Neural progenitor cell (in vitro differentiated cells): ENCODE results near the gene ZDHHC7. TPM values are rescaled to one million over a fixed set of nuclear protein-coding genes. Genes with fewer than 3 reads are reported as not detected.

Experiments
- DNase-seq: peaks from one replicate; pipeline ENCODE4 v3.0.0-alpha.2; 2016; ENCODE audit warnings: low spot score
- H2AFZ ChIP-seq: fragments of 200-600 bp; sonication (generic); replicated peaks from 2 replicates; pipeline ENCODE4 v1.6.1; 2016; ENCODE audit warnings: antibody characterized with exemption
- H3F3A ChIP-seq: fragments of 200-600 bp; sonication (generic); 2 replicates; pipeline ENCODE4 v1.6.1; 2016; ENCODE audit warnings: antibody characterized with exemption, low read depth
- H3K27ac ChIP-seq: fragments of 200-600 bp; sonication (generic); 2 replicates; pipeline ENCODE4 v1.5.1; 2016; ENCODE audit warnings: mild to moderate bottlenecking
- H3K27me3 ChIP-seq: fragments of 200-600 bp; sonication (generic); 2 replicates; pipeline ENCODE4 v1.6.1; 2016; ENCODE audit warnings: mild to moderate bottlenecking, moderate library complexity
- H3K36me3 ChIP-seq: fragments of 200-600 bp; sonication (generic); 2 replicates; pipeline ENCODE4 v1.5.1; 2016
- H3K4me1 ChIP-seq: fragments of 200-600 bp; sonication (generic); 2 replicates; pipeline ENCODE4 v1.6.1; 2016; ENCODE audit warnings: mixed run types
- H3K4me2 ChIP-seq: fragments of 200-600 bp; sonication (generic); 2 replicates; pipeline ENCODE4 v1.6.1; 2016
- H3K4me3 ChIP-seq: fragments of 200-600 bp; sonication (generic); 2 replicates; pipeline ENCODE4 v1.5.1; 2016
- H3K79me2 ChIP-seq: fragments of 200-600 bp; sonication (generic); 2 replicates; pipeline ENCODE4 v1.6.1; 2016; ENCODE audit warnings: low read depth
- H3K9ac ChIP-seq: fragments of 200-600 bp; sonication (generic); 2 replicates; pipeline ENCODE4 v1.6.1; 2016
- H3K9me3 ChIP-seq: fragments of 200-600 bp; sonication (generic); 2 replicates; pipeline ENCODE4 v1.5.1; 2016; ENCODE audit warnings: low read depth
- H4K20me1 ChIP-seq: fragments of 200-600 bp; sonication (generic); 2 replicates; pipeline ENCODE4 v1.6.1; 2016; ENCODE audit warnings: low read depth
- H3K27ac Mint-ChIP-seq: 3 replicates; pipeline ENCODE4 v1.8.0; 2021; ENCODE audit warnings: mixed read lengths
- H3K27me3 Mint-ChIP-seq: 2 replicates; pipeline ENCODE4 v1.8.0; 2022; ENCODE audit warnings: low read depth, mild to moderate bottlenecking, inconsistent platforms, moderate library complexity, mixed read lengths; ENCODE audit not compliant: insufficient read depth
- H3K36me3 Mint-ChIP-seq: 3 replicates; pipeline ENCODE4 v1.8.0; 2021; ENCODE audit warnings: mixed read lengths
- H3K4me1 Mint-ChIP-seq: 3 replicates; pipeline ENCODE4 v1.8.0; 2021; ENCODE audit warnings: mixed read lengths
- H3K4me3 Mint-ChIP-seq: 3 replicates; pipeline ENCODE4 v1.8.0; 2021; ENCODE audit warnings: mild to moderate bottlenecking, moderate library complexity, mixed read lengths
- H3K9me3 Mint-ChIP-seq: 3 replicates; pipeline ENCODE4 v1.8.0; 2020; ENCODE audit warnings: mixed read lengths
- EZH2 ChIP-seq: fragments of 200-600 bp; sonication (generic); IDR thresholded peaks from 2 replicates; pipeline ENCODE4 v1.6.1; 2017; ENCODE audit warnings: antibody characterized with exemption, mild to moderate bottlenecking, moderate library complexity
- EZH2phosphoT487 ChIP-seq: fragments of 200-600 bp; sonication (generic); IDR thresholded peaks from 2 replicates; pipeline ENCODE4 v1.6.1; 2017; ENCODE audit warnings: antibody characterized with exemption
- total RNA-seq: library from RNA; depleted of rRNA; stranded (reverse); fragments of >200 nt; gene quantifications from 2 replicates; pipeline ENCODE4 v1.2.3, GENCODE V29; 2015; ENCODE audit warnings: low replicate concordance
- TF ChIP-seq, protein P1 (sequence below): fragments of 200-600 bp; sonication (generic); IDR thresholded peaks from 2 replicates; pipeline ENCODE4 v1.5.1; 2017; ENCODE audit warnings: antibody characterized with exemption, mild to moderate bottlenecking

ZDHHC7 gene
- total RNA-seq, 1 donor from 2014 or later, result 57.0 TPM

DNA sequence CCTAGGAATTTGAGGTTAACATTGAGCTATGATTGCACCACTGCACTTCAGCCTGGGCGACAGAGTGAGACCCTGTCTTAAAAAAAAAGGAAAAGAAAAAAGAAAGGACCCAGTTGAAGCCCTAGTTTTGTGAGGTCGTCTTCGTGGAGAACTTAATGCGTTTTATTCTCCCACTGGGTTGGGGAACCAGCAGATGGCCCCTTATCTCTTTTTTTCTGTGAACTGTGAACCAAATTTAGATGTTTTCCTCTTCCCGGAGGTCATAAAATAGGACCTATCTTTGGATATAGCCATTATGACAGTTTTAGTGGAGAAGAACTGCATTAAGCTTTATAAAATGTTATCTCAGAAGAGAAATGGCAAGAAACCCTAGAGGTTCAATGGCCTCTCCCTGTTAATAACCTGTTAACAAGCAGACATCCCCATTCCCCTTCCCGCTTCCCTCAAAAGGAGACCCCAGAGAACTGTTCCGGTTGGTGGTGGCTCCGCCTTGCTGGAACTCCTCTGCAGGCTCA, 39.8 kb upstream of the ZDHHC7 start:
- no peaks in the 10 kb centered on the region for H3K9me3 Mint-ChIP-seq
- no peaks in the 10 kb centered on the region for H3K9me3 ChIP-seq
- H3K4me3 ChIP-seq, result no peak overlapping the region
- no peak overlapping the region for H3K27ac ChIP-seq
- H3K9ac ChIP-seq, result no peak overlapping the region
- no peak for DNase-seq
- TF ChIP-seq EZH2phosphoT487 (no peak), EZH2 (no peak)
- TF ChIP-seq, protein P1, sequence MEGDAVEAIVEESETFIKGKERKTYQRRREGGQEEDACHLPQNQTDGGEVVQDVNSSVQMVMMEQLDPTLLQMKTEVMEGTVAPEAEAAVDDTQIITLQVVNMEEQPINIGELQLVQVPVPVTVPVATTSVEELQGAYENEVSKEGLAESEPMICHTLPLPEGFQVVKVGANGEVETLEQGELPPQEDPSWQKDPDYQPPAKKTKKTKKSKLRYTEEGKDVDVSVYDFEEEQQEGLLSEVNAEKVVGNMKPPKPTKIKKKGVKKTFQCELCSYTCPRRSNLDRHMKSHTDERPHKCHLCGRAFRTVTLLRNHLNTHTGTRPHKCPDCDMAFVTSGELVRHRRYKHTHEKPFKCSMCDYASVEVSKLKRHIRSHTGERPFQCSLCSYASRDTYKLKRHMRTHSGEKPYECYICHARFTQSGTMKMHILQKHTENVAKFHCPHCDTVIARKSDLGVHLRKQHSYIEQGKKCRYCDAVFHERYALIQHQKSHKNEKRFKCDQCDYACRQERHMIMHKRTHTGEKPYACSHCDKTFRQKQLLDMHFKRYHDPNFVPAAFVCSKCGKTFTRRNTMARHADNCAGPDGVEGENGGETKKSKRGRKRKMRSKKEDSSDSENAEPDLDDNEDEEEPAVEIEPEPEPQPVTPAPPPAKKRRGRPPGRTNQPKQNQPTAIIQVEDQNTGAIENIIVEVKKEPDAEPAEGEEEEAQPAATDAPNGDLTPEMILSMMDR, result no peak
- peaks cover 2% of the 10 kb centered on the region for H3K36me3 Mint-ChIP-seq
- peaks cover 2% of the 10 kb centered on the region for H3K27me3 Mint-ChIP-seq
- no peak overlapping the region for H3K27ac Mint-ChIP-seq
- H4K20me1 ChIP-seq, result no peaks in the 10 kb centered on the region
- H3K4me1 ChIP-seq, result peaks cover 5% of the 10 kb centered on the region
- H3K4me1 Mint-ChIP-seq, result peaks cover 5% of the 10 kb centered on the region
- no peaks in the 10 kb centered on the region for H3K79me2 ChIP-seq
- no peaks in the 10 kb centered on the region for H3K27me3 ChIP-seq
- H3F3A ChIP-seq, result no peaks in the 10 kb centered on the region
- no peak overlapping the region for H3K4me3 Mint-ChIP-seq
- H3K4me2 ChIP-seq, result no peak overlapping the region
- no peaks in the 10 kb centered on the region for H3K36me3 ChIP-seq
- H2AFZ ChIP-seq, result no peak overlapping the region

DNA sequence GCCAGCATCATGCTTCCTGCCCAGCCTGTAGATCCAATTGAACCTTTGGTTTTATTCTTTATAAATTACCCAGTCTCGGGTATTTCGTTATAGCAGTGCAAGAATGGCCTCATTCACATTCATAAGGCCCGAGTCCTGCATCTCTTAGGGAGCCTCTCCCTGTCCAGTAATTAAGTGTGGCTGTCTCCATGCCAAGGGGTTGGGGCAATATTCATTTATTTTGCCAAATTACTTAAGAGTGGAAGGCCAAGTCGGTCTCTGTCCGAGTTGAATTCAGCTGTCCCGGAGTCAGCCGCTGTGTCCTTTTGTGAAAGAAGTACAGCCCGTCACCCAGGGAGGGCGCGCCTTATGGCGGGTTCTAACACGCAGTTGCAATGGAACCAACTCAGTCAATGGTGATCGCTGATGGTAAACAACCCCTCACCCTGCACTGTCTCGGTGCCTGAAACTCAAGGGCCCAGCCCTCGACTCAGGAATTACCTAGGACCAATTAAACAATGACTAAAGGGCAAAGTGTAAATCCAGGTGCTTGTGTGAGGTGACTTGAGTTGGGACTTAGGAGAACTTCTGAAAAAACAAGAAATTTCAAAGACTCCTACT, 38.5 kb upstream of the ZDHHC7 start:
- TF ChIP-seq, protein P1, result no peak
- H4K20me1 ChIP-seq, result no peaks in the 10 kb centered on the region
- no peak overlapping the region for H2AFZ ChIP-seq
- H3K4me1 ChIP-seq, result no peaks in the 10 kb centered on the region
- H3K4me3 ChIP-seq, result no peak overlapping the region
- Mint-ChIP-seq H3K36me3 (peaks cover 2% of the 10 kb centered on the region), H3K27me3 (peaks cover 2% of the 10 kb centered on the region), H3K4me3 (no peak overlapping the region), H3K4me1 (no peaks in the 10 kb centered on the region), H3K27ac (no peak overlapping the region), H3K9me3 (no peaks in the 10 kb centered on the region)
- DNase-seq, result no peak
- H3K27ac ChIP-seq, result no peak overlapping the region
- H3K36me3 ChIP-seq, result no peaks in the 10 kb centered on the region
- H3K9me3 ChIP-seq, result no peaks in the 10 kb centered on the region
- H3K27me3 ChIP-seq, result no peaks in the 10 kb centered on the region
- no peak overlapping the region for H3K4me2 ChIP-seq
- H3K79me2 ChIP-seq, result no peaks in the 10 kb centered on the region
- H3K9ac ChIP-seq, result no peak overlapping the region
- H3F3A ChIP-seq, result no peaks in the 10 kb centered on the region

DNA sequence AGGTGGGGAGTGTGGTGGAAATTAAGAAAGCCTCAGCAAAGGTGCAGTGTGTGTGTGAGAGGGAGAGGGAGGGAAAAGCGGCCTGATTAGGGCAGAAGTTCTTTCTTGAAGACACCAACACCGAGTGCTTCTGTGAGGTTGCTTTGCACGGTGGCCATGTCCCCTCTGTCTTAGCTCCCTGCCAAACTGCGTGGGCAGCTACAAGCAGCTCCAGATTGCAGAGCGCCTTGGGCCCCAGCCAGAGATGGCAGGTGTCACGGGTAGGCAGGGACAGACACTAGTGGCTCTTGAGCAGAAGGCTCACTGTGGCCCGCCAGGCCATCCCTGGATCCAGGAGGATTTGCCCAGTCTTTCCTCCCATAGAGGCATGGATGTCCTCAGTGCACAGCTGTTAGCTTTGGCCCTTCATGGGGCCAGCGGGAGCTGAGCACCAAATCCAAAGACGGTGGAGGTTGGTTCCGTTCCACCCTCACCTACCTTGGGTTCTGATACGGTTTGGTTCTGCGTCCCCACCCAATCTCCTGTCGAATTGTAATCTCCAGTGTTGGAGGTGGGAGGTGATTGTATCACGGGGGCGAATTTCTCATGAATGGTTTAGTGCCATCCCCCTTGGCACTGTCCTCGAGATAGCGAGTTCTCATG, 37.7 kb upstream of the ZDHHC7 start:
- Histone ChIP-seq H3K79me2 (no peaks in the 10 kb centered on the region), H3K9ac (no peak overlapping the region), H3K9me3 (no peaks in the 10 kb centered on the region), H3K36me3 (no peaks in the 10 kb centered on the region), H2AFZ (no peak overlapping the region), H4K20me1 (no peaks in the 10 kb centered on the region), H3K4me1 (no peaks in the 10 kb centered on the region), H3K27ac (no peak overlapping the region), H3K4me2 (no peak overlapping the region), H3K27me3 (no peaks in the 10 kb centered on the region), H3F3A (no peaks in the 10 kb centered on the region), H3K4me3 (no peak overlapping the region)
- Mint-ChIP-seq H3K27ac (no peak overlapping the region), H3K27me3 (peaks cover 2% of the 10 kb centered on the region), H3K4me3 (no peak overlapping the region), H3K9me3 (no peaks in the 10 kb centered on the region), H3K4me1 (no peaks in the 10 kb centered on the region), H3K36me3 (peaks cover 2% of the 10 kb centered on the region)
- no peak for TF ChIP-seq EZH2
- TF ChIP-seq, protein P1, result no peak
- no peak for TF ChIP-seq EZH2phosphoT487
- DNase-seq, result no peak
